K562 (cell line): ENCODE results near the gene ORAI3. TPM values are rescaled to one million over a fixed set of nuclear protein-coding genes. Genes with fewer than 3 reads are reported as not detected.

ENCODE experiments used
- BDP1 ChIP-seq: IDR thresholded peaks from 3 replicates; pipeline ENCODE4 v1.6.1; 2011; ENCODE audit not compliant: insufficient read length, insufficient read depth
- BRD4 ChIP-seq: fragments of 200-600 bp; sonication (generic); IDR thresholded peaks from 2 replicates; pipeline ENCODE4 v1.6.1; 2017; ENCODE audit warnings: inconsistent platforms
- E2F3 ChIP-seq: fragments of 250-450 bp; sonication (Bioruptor Pico); IDR thresholded peaks from 2 replicates; pipeline ENCODE4 v1.4.0; 2020; ENCODE audit warnings: mild to moderate bottlenecking
- FOXJ3 ChIP-seq: sonication (generic); formaldehyde crosslinking; IDR thresholded peaks from 2 replicates; pipeline ENCODE4 v1.4.0; 2020; ENCODE audit warnings: mild to moderate bottlenecking, missing genetic modification reagents
- GATAD2B ChIP-seq: fragments of 450-650 bp; IDR thresholded peaks from 2 replicates; pipeline ENCODE4 v1.6.1; 2017; ENCODE audit warnings: mild to moderate bottlenecking, borderline replicate concordance
- HEY1 ChIP-seq: fragments of 250-450 bp; sonication (Bioruptor Pico); IDR thresholded peaks from 2 replicates; pipeline ENCODE4 v1.5.0; 2020; ENCODE audit warnings: mild to moderate bottlenecking, moderate library complexity, borderline replicate concordance
- HMGN3 ChIP-seq: IDR thresholded peaks from 2 replicates; pipeline ENCODE4 v1.6.1; 2011; ENCODE audit warnings: borderline replicate concordance, low read depth, mild to moderate bottlenecking, mixed read lengths, low read length; ENCODE audit not compliant: insufficient read length; ENCODE audit errors: extremely low read depth
- JUN ChIP-seq, 2 experiments: sonication (generic) in 1 of 2; formaldehyde crosslinking in 1 of 2; IDR thresholded peaks; 2 replicates each; pipeline versions ENCODE4 v1.6.1 to v1.8.0; 2012 to 2022; ENCODE audit warnings: borderline replicate concordance in 2 of 2, mild to moderate bottlenecking in 2 of 2, improper control_type of control experiment in 1 of 2, low read depth in 1 of 2, low read length in 1 of 2, missing genetic modification reagents in 1 of 2
- KLF16 ChIP-seq: IDR thresholded peaks from 2 replicates; pipeline ENCODE4 v1.6.1; 2016; ENCODE audit warnings: antibody characterized with exemption
- MYC ChIP-seq, 2 experiments: fragments of 250-450 bp in 1 of 2; sonication (Bioruptor Pico) in 1 of 2; IDR thresholded peaks; 2 replicates each; pipeline versions ENCODE4 v1.5.1 to v1.6.1; 2012 to 2021; ENCODE audit warnings: low read depth in 2 of 2, borderline replicate concordance in 1 of 2, improper control_type of control experiment in 1 of 2, low read length in 1 of 2, mild to moderate bottlenecking in 1 of 2, moderate library complexity in 1 of 2
- NBN ChIP-seq: fragments of 450-650 bp; IDR thresholded peaks from 2 replicates; pipeline ENCODE4 v1.6.1; 2016; ENCODE audit warnings: low read depth, mild to moderate bottlenecking
- NFIC ChIP-seq: fragments of 450-650 bp; IDR thresholded peaks from 2 replicates; pipeline ENCODE4 v1.6.1; 2017; ENCODE audit warnings: mild to moderate bottlenecking, inconsistent platforms
- NFXL1 ChIP-seq: fragments of 450-650 bp; formaldehyde crosslinking; IDR thresholded peaks from 2 replicates; pipeline ENCODE4 v1.4.0; 2021; ENCODE audit warnings: mild to moderate bottlenecking
- POLR2A ChIP-seq: fragments of 450-650 bp; conservative IDR thresholded peaks from 2 replicates; pipeline ENCODE4 v1.6.1; 2016
- RBM15 ChIP-seq: fragments of 200-400 bp; formaldehyde crosslinking; IDR thresholded peaks from 2 replicates; pipeline ENCODE4 v1.6.1; 2018; ENCODE audit warnings: mild to moderate bottlenecking, low read length, moderate library complexity; ENCODE audit not compliant: insufficient read depth
- SMAD3 ChIP-seq: fragments of 450-650 bp; formaldehyde crosslinking; conservative IDR thresholded peaks from 2 replicates; pipeline ENCODE4 v1.4.0; 2020; ENCODE audit warnings: mild to moderate bottlenecking
- STAT5B ChIP-seq: fragments of 250-450 bp; sonication (Bioruptor Pico); IDR thresholded peaks from 2 replicates; pipeline ENCODE4 v1.8.0; 2021; ENCODE audit warnings: mild to moderate bottlenecking, inconsistent platforms
- TAF9B ChIP-seq: fragments of 450-650 bp; IDR thresholded peaks from 2 replicates; pipeline ENCODE4 v1.6.1; 2018; ENCODE audit warnings: mild to moderate bottlenecking; ENCODE audit not compliant: partially characterized antibody
- XRCC5 ChIP-seq: fragments of 200-400 bp; formaldehyde crosslinking; IDR thresholded peaks from 2 replicates; pipeline ENCODE4 v1.6.1; 2017; ENCODE audit warnings: low read depth, mild to moderate bottlenecking, low read length
- ZNF165 ChIP-seq: fragments of 250-450 bp; sonication (Bioruptor Pico); IDR thresholded peaks from 2 replicates; pipeline ENCODE4 v1.4.0; 2020; ENCODE audit warnings: borderline replicate concordance
- ZNF316 ChIP-seq: fragments of 450-650 bp; IDR thresholded peaks from 2 replicates; pipeline ENCODE4 v1.6.1; 2016
- ZNF551 ChIP-seq: fragments of 250-450 bp; sonication (Bioruptor Pico); IDR thresholded peaks from 2 replicates; pipeline ENCODE4 v1.5.0; 2021; ENCODE audit warnings: mild to moderate bottlenecking, moderate library complexity
- ZNF76 ChIP-seq: fragments of 250-450 bp; sonication (Bioruptor Pico); IDR thresholded peaks from 2 replicates; pipeline ENCODE4 v1.4.0; 2020; ENCODE audit warnings: mild to moderate bottlenecking, moderate library complexity, borderline replicate concordance
- ZSCAN32 ChIP-seq: fragments of 450-650 bp; formaldehyde crosslinking; IDR thresholded peaks from 2 replicates; pipeline ENCODE4 v1.4.0; 2020; ENCODE audit warnings: mild to moderate bottlenecking, moderate library complexity
- polyA plus RNA-seq, 8 experiments: library from polyadenylated mRNA; depleted of rRNA in 4 of 8; stranded (reverse) in 5 of 8; unstranded in 3 of 8; fragments of >200 nt; fragmentation: Nextera tagmentation in 2 of 8; fragmentation: Illumina TruSeq in 1 of 8; extraction: Ambion mirVana in 2 of 8; extraction: Trizol in 1 of 8; gene quantifications; 2 replicates each; pipeline versions ENCODE4 v1.2.1 to v1.2.3, GENCODE V29; 2011 to 2014; ENCODE audit warnings: inconsistent platforms in 1 of 8, missing spikeins in 1 of 8
- total RNA-seq, 7 experiments: library from RNA; depleted of rRNA in 6 of 7; stranded (reverse); fragments of >200 nt in 6 of 7; fragmentation: Illumina TruSeq in 2 of 7; extraction: Trizol in 2 of 7; gene quantifications; 2 replicates each; pipeline versions ENCODE4 v1.2.1 to v1.2.3, GENCODE V29; 2011 to 2021; ENCODE audit warnings: low replicate concordance in 1 of 7
- TF ChIP-seq, protein P1 (sequence below): sonication (generic); formaldehyde crosslinking; IDR thresholded peaks from 2 replicates; pipeline ENCODE4 v1.8.1; 2023; ENCODE audit warnings: mild to moderate bottlenecking, missing genetic modification reagents
- TF ChIP-seq, protein P2 (sequence below): sonication (generic); formaldehyde crosslinking; IDR thresholded peaks from 2 replicates; pipeline ENCODE4 v1.8.1; 2022; ENCODE audit warnings: missing genetic modification reagents

The ORAI3 gene
- total and polyA plus RNA-seq, 9 of the 15 experiments (the other 6 are each of a cell fraction or from before 2014, with no cell fraction given): 4.9 to 23.3 (median 14.1) TPM

DNA sequence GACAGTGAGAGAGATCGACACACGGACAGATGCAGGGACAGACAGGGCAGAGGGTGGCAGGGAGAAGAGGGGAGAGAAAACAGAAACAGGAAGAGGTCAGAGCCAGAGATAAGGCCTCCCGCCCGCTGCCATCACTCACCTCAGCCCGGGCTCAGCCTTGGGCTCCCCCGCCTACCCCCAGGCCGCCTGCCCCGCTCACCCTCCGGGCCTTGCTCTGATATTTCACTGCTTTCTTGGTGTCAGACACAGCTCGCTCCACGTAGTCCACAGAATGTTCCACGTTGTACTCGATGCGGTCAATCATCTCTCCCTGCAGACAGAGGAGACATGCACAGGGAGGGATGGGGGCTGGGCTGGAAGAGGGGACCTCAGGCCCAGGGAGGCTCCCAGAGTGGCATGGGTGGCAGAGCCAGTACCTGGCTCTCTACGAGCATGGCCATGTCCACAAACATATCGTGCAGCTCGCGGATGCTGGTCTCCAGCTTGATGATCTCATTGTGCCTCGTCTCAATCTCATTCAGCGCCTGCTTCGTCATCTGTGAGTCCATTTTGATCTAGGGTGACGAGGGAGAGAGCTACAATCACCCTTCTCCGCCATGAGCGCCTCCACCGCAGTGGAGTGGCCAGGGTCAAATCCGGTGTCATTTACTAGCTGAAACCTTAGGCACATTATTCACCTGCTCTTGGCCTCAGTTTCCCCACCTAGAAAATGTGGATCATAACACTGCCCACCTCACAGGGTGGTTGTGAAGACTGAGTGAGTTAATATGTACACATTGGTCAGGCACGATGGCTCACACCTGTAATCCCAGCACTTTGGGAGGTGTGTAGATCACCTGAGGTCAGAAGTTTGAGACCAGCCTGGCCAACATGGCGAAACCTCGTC lies 44.3 kb downstream of the ORAI3 start (continued):
- TF ChIP-seq, protein P1, sequence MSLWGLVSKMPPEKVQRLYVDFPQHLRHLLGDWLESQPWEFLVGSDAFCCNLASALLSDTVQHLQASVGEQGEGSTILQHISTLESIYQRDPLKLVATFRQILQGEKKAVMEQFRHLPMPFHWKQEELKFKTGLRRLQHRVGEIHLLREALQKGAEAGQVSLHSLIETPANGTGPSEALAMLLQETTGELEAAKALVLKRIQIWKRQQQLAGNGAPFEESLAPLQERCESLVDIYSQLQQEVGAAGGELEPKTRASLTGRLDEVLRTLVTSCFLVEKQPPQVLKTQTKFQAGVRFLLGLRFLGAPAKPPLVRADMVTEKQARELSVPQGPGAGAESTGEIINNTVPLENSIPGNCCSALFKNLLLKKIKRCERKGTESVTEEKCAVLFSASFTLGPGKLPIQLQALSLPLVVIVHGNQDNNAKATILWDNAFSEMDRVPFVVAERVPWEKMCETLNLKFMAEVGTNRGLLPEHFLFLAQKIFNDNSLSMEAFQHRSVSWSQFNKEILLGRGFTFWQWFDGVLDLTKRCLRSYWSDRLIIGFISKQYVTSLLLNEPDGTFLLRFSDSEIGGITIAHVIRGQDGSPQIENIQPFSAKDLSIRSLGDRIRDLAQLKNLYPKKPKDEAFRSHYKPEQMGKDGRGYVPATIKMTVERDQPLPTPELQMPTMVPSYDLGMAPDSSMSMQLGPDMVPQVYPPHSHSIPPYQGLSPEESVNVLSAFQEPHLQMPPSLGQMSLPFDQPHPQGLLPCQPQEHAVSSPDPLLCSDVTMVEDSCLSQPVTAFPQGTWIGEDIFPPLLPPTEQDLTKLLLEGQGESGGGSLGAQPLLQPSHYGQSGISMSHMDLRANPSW (CRISPR knock-in tag): no peak
- TF ChIP-seq NFIC (no peak), GATAD2B (no peak), ZNF551 (CRISPR knock-in tag) (no peak), TAF9B (no peak), STAT5B (CRISPR knock-in tag) (no peak), SMAD3 (CRISPR knock-in tag) (no peak), NBN (no peak), RBM15 (no peak), BDP1 (no peak), BRD4 (no peak; the same call in 1 of the 2 replicates), ZNF316 (no peak), MYC (IDR thresholded peaks at IDR 0.05; ENCODE audit: low read depth, low read length) (no peak), MYC (CRISPR knock-in tag; IDR thresholded peaks at IDR 0.05; ENCODE audit: borderline replicate concordance, low read depth) (no peak; the same call in 1 of the 2 replicates), HMGN3 (no peak), E2F3 (no peak), NFXL1 (CRISPR knock-in tag) (0 out of 2 replicates have a peak, but pooled peaks have one; percentile 22), HEY1 (no peak), ZSCAN32 (CRISPR knock-in tag) (no peak), KLF16 (no peak), FOXJ3 (CRISPR knock-in tag) (no peak), ZNF76 (CRISPR knock-in tag) (0 out of 2 replicates have a peak, but pooled peaks have one; percentile 61), POLR2A (no peak), ZNF165 (0 out of 2 replicates have a peak, but pooled peaks have one; percentile 10), XRCC5 (no peak), JUN (IDR thresholded peaks at IDR 0.05; ENCODE audit: borderline replicate concordance, low read depth, low read length) (no peak), JUN (CRISPR knock-in tag; IDR thresholded peaks at IDR 0.05; ENCODE audit: borderline replicate concordance) (no peak)
- TF ChIP-seq, protein P2, sequence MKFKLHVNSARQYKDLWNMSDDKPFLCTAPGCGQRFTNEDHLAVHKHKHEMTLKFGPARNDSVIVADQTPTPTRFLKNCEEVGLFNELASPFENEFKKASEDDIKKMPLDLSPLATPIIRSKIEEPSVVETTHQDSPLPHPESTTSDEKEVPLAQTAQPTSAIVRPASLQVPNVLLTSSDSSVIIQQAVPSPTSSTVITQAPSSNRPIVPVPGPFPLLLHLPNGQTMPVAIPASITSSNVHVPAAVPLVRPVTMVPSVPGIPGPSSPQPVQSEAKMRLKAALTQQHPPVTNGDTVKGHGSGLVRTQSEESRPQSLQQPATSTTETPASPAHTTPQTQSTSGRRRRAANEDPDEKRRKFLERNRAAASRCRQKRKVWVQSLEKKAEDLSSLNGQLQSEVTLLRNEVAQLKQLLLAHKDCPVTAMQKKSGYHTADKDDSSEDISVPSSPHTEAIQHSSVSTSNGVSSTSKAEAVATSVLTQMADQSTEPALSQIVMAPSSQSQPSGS: no peak
